ENCODE results near the gene CFAP100.

GRCh38 chr3:126380011-126380768 is 14.5 kb upstream of the CFAP100 start:
- TF ChIP-seq CTCF (conservative IDR thresholded peaks at IDR 0.05) (no peak), ZFX (IDR thresholded peaks at IDR 0.05) (no peak)

Measured in C4-2B (cell line).